GM19463 (cell line): Measurements from ENCODE around the gene C3orf49.

Experiments
- ATAC-seq: cut with Tn5 transposase; IDR thresholded peaks from one replicate; pipeline ENCODE4 v1.9.1; 2021; ENCODE audit warnings: mild to moderate bottlenecking, moderate library complexity; ENCODE audit not compliant: unreplicated experiment

Gene C3orf49

GRCh38 chr3:63878394-63879060 lies 59.4 kb downstream of the C3orf49 start:
- no peak for ATAC-seq

- no peak for ATAC-seq
These were observed 61.6 kb downstream of the C3orf49 start for GRCh38 chr3:63880653-63881052.

GRCh38 chr3:63886858-63887257 lies 67.8 kb downstream of the C3orf49 start:
- ATAC-seq, result no peak

- no peak for ATAC-seq
These were observed 72.4 kb downstream of the C3orf49 start for GRCh38 chr3:63891518-63891917.

- ATAC-seq, result no peak
These were observed 73.8 kb downstream of the C3orf49 start for GRCh38 chr3:63892773-63893352.

GRCh38 chr3:63895422-63896189 lies 76.5 kb downstream of the C3orf49 start:
- ATAC-seq, result no peak

- peak; percentile 54 for ATAC-seq
These were observed 77.4 kb downstream of the C3orf49 start for GRCh38 chr3:63896332-63897030.
